HepG2 (cell line): Measurements from ENCODE around the gene MAPK8IP1. TPM values are rescaled to one million over a fixed set of nuclear protein-coding genes. Genes with fewer than 3 reads are reported as not detected.
A peak's percentile ranks its signal among the peaks of the same experiment; 100 is the strongest.

Experiments
- ATAC-seq: fragments of 200-7000 bp; cut with Tn5 transposase; 3 replicates; pipeline ENCODE4 v1.9.1; 2020; ENCODE audit warnings: mild to moderate bottlenecking, moderate library complexity
- BruUV-seq: library from RNA; stranded (reverse); fragments of 400-500 nt; replicated peaks from 2 replicates; lab custom pipeline; 2021; lab: Mats Ljungman, UMichigan
- CTCF ChIA-PET: fragments of 300-600 bp; formaldehyde crosslinking; extraction: SDS; loops from one replicate; lab custom pipeline; 2021; ENCODE audit warnings: low total read pairs, inconsistent platforms, low intra/inter-chr PET ratio; lab: Yijun Ruan, JAX
- POLR2A ChIA-PET: fragments of 350-600 bp; sonication (Branson Sonifier 250); formaldehyde crosslinking; loops from one replicate; lab custom pipeline; 2020; ENCODE audit warnings: antibody characterized with exemption, inconsistent platforms; lab: Yijun Ruan, JAX
- DNase-seq: peaks from one replicate; pipeline ENCODE4 v3.0.0-alpha.2; 2015; ENCODE audit warnings: low spot score
- FAIRE-seq: peaks from 3 replicates; lab custom pipeline; 2011; peaks lifted over from hg19 to GRCh38; lab: Jason Lieb, UNC
- H2AFZ ChIP-seq: one replicate; pipeline ENCODE4 v1.6.1; 2011; ENCODE audit warnings: low read length, inconsistent platforms
- H3K27ac ChIP-seq: fragments of 300-600 bp; 3 replicates; pipeline ENCODE4 v1.8.0; 2011; ENCODE audit warnings: mixed run types, mild to moderate bottlenecking, mixed read lengths, low read length, inconsistent platforms; ENCODE audit not compliant: insufficient read depth; ENCODE audit errors: extremely low read length
- H3K27me3 ChIP-seq, 2 experiments: fragments of 200-600 bp in 1 of 2; 2 replicates in 1 of 2; 3 replicates in 1 of 2; pipeline versions ENCODE4 v1.6.0 to v1.8.0; 2011; ENCODE audit warnings: low read length in 2 of 2, mild to moderate bottlenecking in 2 of 2, moderate library complexity in 2 of 2, inconsistent platforms in 1 of 2; ENCODE audit not compliant: insufficient read depth in 2 of 2, control insufficient read depth in 1 of 2
- H3K36me3 ChIP-seq, 2 experiments: fragments of 200-600 bp in 1 of 2; replicated peaks in 1 of 2; 2 replicates in 1 of 2; 3 replicates in 1 of 2; pipeline versions ENCODE4 v1.5.1 to v1.8.0; 2011; ENCODE audit warnings: low read length in 2 of 2, inconsistent platforms in 1 of 2; ENCODE audit not compliant: insufficient read depth in 2 of 2, control insufficient read depth in 1 of 2
- H3K4me1 ChIP-seq: 2 replicates; pipeline ENCODE4 v1.5.1; 2012; ENCODE audit warnings: low read length, inconsistent platforms; ENCODE audit not compliant: insufficient read depth
- H3K4me2 ChIP-seq: 2 replicates; pipeline ENCODE4 v1.6.0; 2011; ENCODE audit warnings: low read depth, low read length, inconsistent platforms
- H3K4me3 ChIP-seq, 3 experiments: fragments of 200-600 bp in 1 of 3; sonication (generic), shearing (Covaris generic) in 1 of 3; replicated peaks in 1 of 3; 2 replicates each; pipeline ENCODE4 v1.5.1; 2011 to 2016; ENCODE audit warnings: low read length in 3 of 3, inconsistent platforms in 2 of 3, low read depth in 2 of 3, mild to moderate bottlenecking in 2 of 3, control low read depth in 1 of 3, mixed read lengths in 1 of 3; ENCODE audit not compliant: insufficient read depth in 1 of 3
- H3K79me2 ChIP-seq: one replicate; pipeline ENCODE4 v1.6.1; 2011; ENCODE audit warnings: low read length, inconsistent platforms; ENCODE audit not compliant: insufficient read depth
- H3K9ac ChIP-seq: 2 replicates; pipeline ENCODE4 v1.6.0; 2011; ENCODE audit warnings: mild to moderate bottlenecking, low read depth, low read length, inconsistent platforms; ENCODE audit not compliant: insufficient read depth
- H3K9me3 ChIP-seq: 2 replicates; pipeline ENCODE4 v1.5.1; 2012; ENCODE audit warnings: mild to moderate bottlenecking, low read length
- H4K20me1 ChIP-seq: 2 replicates; pipeline ENCODE4 v1.6.0; 2011; ENCODE audit warnings: inconsistent platforms, mild to moderate bottlenecking, low read length, moderate library complexity; ENCODE audit not compliant: insufficient read depth
- ZNF136 ChIP-seq: sonication (generic); formaldehyde crosslinking; IDR thresholded peaks from 2 replicates; pipeline ENCODE4 v1.8.1; 2022; ENCODE audit warnings: low read depth, mild to moderate bottlenecking, moderate library complexity, missing genetic modification reagents
- ZNF558 ChIP-seq: sonication (generic); formaldehyde crosslinking; IDR thresholded peaks from 2 replicates; pipeline ENCODE4 v1.9.0; 2022; ENCODE audit warnings: mild to moderate bottlenecking, missing genetic modification reagents, borderline replicate concordance
- ZNF777 ChIP-seq: sonication (generic); formaldehyde crosslinking; IDR thresholded peaks from 2 replicates; pipeline ENCODE4 v1.4.0; 2020; ENCODE audit warnings: missing genetic modification reagents
- whole genome bisulfite sequencing: methylation state at CpG from one replicate; pipeline ENCODE4 v1.1.6; 2017; ENCODE audit warnings: low lambda C conversion rate; 5-methylcytosine and 5-hydroxymethylcytosine counted together
- in situ Hi-C: cut with HindIII; loops from 2 replicates; pipeline ENCODE4 v1.10.0; 2017; ENCODE audit warnings: low pct_unique_long_range_greater_than_20kb; ENCODE audit not compliant: extremely low pct_ligation_motif_present
- intact Hi-C: fragments of 100-400 bp; cut with micrococcal nuclease; formaldehyde crosslinking; loops from one replicate; pipeline ENCODE4 v1.10.0; 2022; ENCODE audit not compliant: unreplicated experiment
- polyA plus RNA-seq, 8 experiments: library from polyadenylated mRNA; depleted of rRNA in 3 of 8; stranded (reverse) in 7 of 8; unstranded in 1 of 8; fragments of >200 nt; fragmentation: Illumina TruSeq in 4 of 8; extraction: Trizol in 4 of 8; gene quantifications; 2 replicates each; pipeline versions ENCODE4 v1.2.1 to v1.2.3, GENCODE V29; 2011 to 2016; ENCODE audit warnings: low read depth in 4 of 8, missing spikeins in 1 of 8, mixed read lengths in 1 of 8; ENCODE audit not compliant: insufficient read depth in 1 of 8
- total RNA-seq, 5 experiments: library from RNA; depleted of rRNA; stranded (reverse); fragments of >200 nt; fragmentation: Illumina TruSeq; extraction: Trizol; gene quantifications; 2 replicates each; pipeline ENCODE4 v1.2.3, GENCODE V29; 2016; ENCODE audit warnings: low read depth in 1 of 5
- TF ChIP-seq, protein P1 (sequence below): sonication (generic); formaldehyde crosslinking; IDR thresholded peaks from 2 replicates; pipeline ENCODE4 v1.5.1; 2020; ENCODE audit warnings: mild to moderate bottlenecking, missing genetic modification reagents
- TF ChIP-seq, protein P2 (sequence below): IDR thresholded peaks from 2 replicates; pipeline ENCODE4 v1.6.1; 2016; ENCODE audit warnings: low read depth
- TF ChIP-seq, protein P3 (sequence below): sonication (generic); formaldehyde crosslinking; IDR thresholded peaks from 2 replicates; pipeline ENCODE4 v1.4.0; 2020; ENCODE audit warnings: missing genetic modification reagents, borderline replicate concordance
- TF ChIP-seq, protein P4 (sequence below): sonication (generic); formaldehyde crosslinking; IDR thresholded peaks from 2 replicates; pipeline ENCODE4 v1.4.0; 2020; ENCODE audit warnings: missing genetic modification reagents

The MAPK8IP1 gene
- total and polyA plus RNA-seq, 2 of the 13 experiments (the other 11 are each of a cell fraction or from before 2014, with no cell fraction given), result 2.2 to 4.2 TPM

DNA sequence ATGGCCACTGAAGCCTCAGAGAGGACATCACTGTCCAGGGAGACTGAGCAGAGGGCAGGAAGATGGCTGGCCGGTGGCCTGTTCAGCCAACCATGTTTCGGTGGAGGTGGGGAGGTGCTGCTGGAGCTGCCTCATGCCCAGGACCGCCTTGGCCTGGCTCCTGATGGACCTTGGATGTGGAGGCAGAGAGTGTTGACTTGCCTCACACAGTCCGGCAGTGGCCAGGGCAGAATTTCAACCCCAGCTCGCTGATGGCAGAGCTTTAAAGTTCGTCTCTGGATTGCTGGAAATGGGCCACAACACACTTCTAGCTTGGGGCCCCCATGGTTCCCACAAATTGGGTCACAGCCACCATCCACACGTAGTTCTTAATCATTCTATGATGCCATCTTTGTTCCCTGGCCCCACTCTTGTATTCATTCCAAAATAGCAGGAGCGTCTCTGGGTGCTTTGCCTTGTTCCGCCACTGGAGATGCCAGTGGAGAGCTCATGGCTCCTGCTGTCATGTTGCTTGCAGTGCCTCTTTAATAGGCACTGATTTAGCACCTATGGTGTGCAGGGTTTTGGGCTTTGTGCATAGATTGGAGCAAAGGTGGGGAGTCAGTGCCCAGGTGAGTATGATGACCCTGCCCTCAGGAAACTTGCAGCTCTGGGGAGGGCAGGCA, 5.6 kb downstream of the MAPK8IP1 start:
- intact Hi-C loops, result no loop called here
- no peak for DNase-seq
- Histone ChIP-seq H3K9me3 (no peaks in the 10 kb centered on the region), H3K4me1 (peaks cover 10% of the 10 kb centered on the region), H3K27ac (no peak overlapping the region), H3K9ac (no peak overlapping the region), H3K4me3 (no peak overlapping the region), H2AFZ (no peak overlapping the region), H3K4me2 (no peak overlapping the region), H3K27me3 (no peaks in the 10 kb centered on the region; a peak in 3 of 5 replicates), H4K20me1 (0 out of 2 replicates have a peak, but pooled peaks cover 3% of the 10 kb centered on the region), H3K79me2 (no peaks in the 10 kb centered on the region), H3K36me3 (no peaks in the 10 kb centered on the region)
- POLR2A ChIA-PET, result no interaction called here
- CTCF ChIA-PET, result no interaction called here
- TF ChIP-seq ZNF558 (CRISPR knock-in tag) (no peak), ZNF136 (CRISPR knock-in tag) (no peak)
- TF ChIP-seq, protein P1, sequence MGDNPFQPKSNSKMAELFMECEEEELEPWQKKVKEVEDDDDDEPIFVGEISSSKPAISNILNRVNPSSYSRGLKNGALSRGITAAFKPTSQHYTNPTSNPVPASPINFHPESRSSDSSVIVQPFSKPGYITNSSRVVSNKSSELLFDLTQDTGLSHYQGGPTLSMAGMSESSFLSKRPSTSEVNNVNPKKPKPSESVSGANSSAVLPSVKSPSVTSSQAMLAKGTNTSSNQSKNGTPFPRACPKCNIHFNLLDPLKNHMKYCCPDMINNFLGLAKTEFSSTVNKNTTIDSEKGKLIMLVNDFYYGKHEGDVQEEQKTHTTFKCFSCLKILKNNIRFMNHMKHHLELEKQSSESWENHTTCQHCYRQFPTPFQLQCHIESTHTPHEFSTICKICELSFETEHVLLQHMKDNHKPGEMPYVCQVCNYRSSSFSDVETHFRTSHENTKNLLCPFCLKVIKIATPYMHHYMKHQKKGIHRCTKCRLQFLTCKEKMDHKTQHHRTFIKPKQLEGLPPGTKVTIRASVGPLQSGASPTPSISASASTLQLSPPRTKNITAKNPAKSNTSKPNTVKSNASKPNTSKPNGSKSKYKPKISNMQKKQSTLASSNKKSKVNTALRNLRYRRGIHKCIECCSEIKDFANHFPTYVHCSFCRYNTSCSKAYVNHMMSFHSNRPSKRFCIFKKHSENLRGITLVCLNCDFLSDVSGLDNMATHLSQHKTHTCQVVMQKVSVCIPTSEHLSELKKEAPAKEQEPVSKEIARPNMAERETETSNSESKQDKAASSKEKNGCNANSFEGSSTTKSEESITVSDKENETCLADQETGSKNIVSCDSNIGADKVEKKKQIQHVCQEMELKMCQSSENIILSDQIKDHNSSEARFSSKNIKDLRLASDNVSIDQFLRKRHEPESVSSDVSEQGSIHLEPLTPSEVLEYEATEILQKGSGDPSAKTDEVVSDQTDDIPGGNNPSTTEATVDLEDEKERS (CRISPR knock-in tag), result no peak
- ATAC-seq, result no peak
- in situ Hi-C loops, result no loop called here
- WGBS, result 55% methylated on average over 4 of the region's 9 CpGs
- no TSS peak for BruUV-seq
- FAIRE-seq, result no peak

DNA sequence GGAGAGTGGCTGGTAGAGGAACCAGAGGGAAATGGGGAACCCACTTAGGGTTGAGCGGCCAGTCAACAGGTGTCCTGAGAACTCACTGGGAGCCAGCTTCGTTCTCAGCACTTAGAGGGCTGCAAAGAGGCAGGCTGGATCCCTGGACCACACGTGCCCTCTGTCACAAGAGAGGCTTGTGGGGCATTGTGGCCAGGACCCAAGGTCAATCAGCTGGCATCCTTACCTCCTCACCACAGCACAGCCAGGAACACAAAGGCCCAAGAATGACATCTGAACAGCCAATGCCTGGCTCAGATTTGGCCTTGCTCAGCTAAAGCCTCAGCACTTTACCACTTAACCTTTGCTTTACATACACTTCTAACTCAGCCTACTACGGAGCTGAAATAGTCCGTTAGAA, 7.4 kb downstream of the MAPK8IP1 start:
- no peak overlapping the region for H3K9ac ChIP-seq
- ChIA-PET POLR2A (interaction anchor here (1.0 kb wide), 1 partner anchor 16 kb away, joined by 3 read pairs; no protein-coding TSS in a partner anchor), CTCF (no interaction called here)
- no peaks in the 10 kb centered on the region for H3K79me2 ChIP-seq
- in situ Hi-C loops (no loop called here), intact Hi-C loops (no loop called here)
- no peak overlapping the region for H3K4me3 ChIP-seq
- ATAC-seq, result no peak; the same call in 2 of the 3 replicates
- no peak for FAIRE-seq
- no TSS peak for BruUV-seq
- H3K36me3 ChIP-seq, result no peaks in the 10 kb centered on the region
- no peak for DNase-seq
- 22% methylated on average over 3 of the region's 5 CpGs for WGBS
- H3K4me2 ChIP-seq, result peak overlapping the region; percentile 0; the same call in 1 of the 2 replicates
- peaks cover 27% of the 10 kb centered on the region for H3K4me1 ChIP-seq
- no peak overlapping the region for H2AFZ ChIP-seq
- H3K27ac ChIP-seq, result no peak overlapping the region
- H3K27me3 ChIP-seq, result peaks cover 0 to 6% of the 10 kb centered on the region in 2 experiments; a peak in 2 of 5 replicates
- H4K20me1 ChIP-seq, result no peaks in the 10 kb centered on the region
- H3K9me3 ChIP-seq, result no peaks in the 10 kb centered on the region
- TF ChIP-seq ZNF777 (CRISPR knock-in tag), result no peak
- TF ChIP-seq, protein P2, sequence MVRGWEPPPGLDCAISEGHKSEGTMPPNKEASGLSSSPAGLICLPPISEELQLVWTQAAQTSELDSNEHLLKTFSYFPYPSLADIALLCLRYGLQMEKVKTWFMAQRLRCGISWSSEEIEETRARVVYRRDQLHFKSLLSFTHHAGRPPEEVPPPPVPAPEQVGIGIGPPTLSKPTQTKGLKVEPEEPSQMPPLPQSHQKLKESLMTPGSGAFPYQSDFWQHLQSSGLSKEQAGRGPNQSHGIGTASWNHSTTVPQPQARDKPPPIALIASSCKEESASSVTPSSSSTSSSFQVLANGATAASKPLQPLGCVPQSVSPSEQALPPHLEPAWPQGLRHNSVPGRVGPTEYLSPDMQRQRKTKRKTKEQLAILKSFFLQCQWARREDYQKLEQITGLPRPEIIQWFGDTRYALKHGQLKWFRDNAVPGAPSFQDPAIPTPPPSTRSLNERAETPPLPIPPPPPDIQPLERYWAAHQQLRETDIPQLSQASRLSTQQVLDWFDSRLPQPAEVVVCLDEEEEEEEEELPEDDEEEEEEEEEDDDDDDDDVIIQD (CRISPR knock-in tag), result no peak
- TF ChIP-seq, protein P3, sequence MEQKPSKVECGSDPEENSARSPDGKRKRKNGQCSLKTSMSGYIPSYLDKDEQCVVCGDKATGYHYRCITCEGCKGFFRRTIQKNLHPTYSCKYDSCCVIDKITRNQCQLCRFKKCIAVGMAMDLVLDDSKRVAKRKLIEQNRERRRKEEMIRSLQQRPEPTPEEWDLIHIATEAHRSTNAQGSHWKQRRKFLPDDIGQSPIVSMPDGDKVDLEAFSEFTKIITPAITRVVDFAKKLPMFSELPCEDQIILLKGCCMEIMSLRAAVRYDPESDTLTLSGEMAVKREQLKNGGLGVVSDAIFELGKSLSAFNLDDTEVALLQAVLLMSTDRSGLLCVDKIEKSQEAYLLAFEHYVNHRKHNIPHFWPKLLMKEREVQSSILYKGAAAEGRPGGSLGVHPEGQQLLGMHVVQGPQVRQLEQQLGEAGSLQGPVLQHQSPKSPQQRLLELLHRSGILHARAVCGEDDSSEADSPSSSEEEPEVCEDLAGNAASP, result no peak
- TF ChIP-seq, protein P4, sequence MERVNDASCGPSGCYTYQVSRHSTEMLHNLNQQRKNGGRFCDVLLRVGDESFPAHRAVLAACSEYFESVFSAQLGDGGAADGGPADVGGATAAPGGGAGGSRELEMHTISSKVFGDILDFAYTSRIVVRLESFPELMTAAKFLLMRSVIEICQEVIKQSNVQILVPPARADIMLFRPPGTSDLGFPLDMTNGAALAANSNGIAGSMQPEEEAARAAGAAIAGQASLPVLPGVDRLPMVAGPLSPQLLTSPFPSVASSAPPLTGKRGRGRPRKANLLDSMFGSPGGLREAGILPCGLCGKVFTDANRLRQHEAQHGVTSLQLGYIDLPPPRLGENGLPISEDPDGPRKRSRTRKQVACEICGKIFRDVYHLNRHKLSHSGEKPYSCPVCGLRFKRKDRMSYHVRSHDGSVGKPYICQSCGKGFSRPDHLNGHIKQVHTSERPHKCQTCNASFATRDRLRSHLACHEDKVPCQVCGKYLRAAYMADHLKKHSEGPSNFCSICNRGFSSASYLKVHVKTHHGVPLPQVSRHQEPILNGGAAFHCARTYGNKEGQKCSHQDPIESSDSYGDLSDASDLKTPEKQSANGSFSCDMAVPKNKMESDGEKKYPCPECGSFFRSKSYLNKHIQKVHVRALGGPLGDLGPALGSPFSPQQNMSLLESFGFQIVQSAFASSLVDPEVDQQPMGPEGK, result no peak
